Superior temporal gyrus (tissue), 1 donor: Measurements from ENCODE around the gene MAPT.
"Not testable (repeated sequence)": the region's sequence is repeated elsewhere in the genome, so short reads cannot be mapped to it uniquely, and the experiment has no call there.

Source experiments
- DNase-seq: peaks from one replicate; pipeline ENCODE4 v3.0.0-alpha.2; 2016; ENCODE audit errors: extremely low spot score

The MAPT gene

GRCh38 chr17:45953561-45953960, 59.2 kb downstream of the MAPT start:
- no peak for DNase-seq

GRCh38 chr17:45954914-45955313, 60.6 kb downstream of the MAPT start:
- DNase-seq: no peak

- DNase-seq: no peak
These were observed 61.0 kb downstream of the MAPT start for GRCh38 chr17:45955326-45955725.

GRCh38 chr17:45956090-45956489, 61.7 kb downstream of the MAPT start:
- DNase-seq: no peak

- not testable (repeated sequence) for DNase-seq
These were observed 62.4 kb downstream of the MAPT start for GRCh38 chr17:45956746-45957145.

- no peak for DNase-seq
These were observed 64.0 kb downstream of the MAPT start for GRCh38 chr17:45958307-45958706.

GRCh38 chr17:45958994-45959665, 64.8 kb downstream of the MAPT start:
- no peak for DNase-seq

- DNase-seq: no peak
These were observed 66.0 kb downstream of the MAPT start for GRCh38 chr17:45960311-45960710.

- DNase-seq: no peak
These were observed 66.9 kb downstream of the MAPT start for GRCh38 chr17:45961206-45961605.

- DNase-seq: no peak
These were observed 68.0 kb downstream of the MAPT start for GRCh38 chr17:45962221-45962972.

GRCh38 chr17:45963283-45963682, 68.9 kb downstream of the MAPT start:
- no peak for DNase-seq

- DNase-seq: no peak
These were observed 69.5 kb downstream of the MAPT start for GRCh38 chr17:45963889-45964288.

GRCh38 chr17:45964634-45965033, 70.3 kb downstream of the MAPT start:
- no peak for DNase-seq

GRCh38 chr17:45965812-45966211, 71.5 kb downstream of the MAPT start:
- DNase-seq: peak; percentile 45

GRCh38 chr17:45966606-45967280, 72.4 kb downstream of the MAPT start:
- no peak for DNase-seq

GRCh38 chr17:45967378-45967777, 73.0 kb downstream of the MAPT start:
- no peak for DNase-seq

GRCh38 chr17:45968732-45969131, 74.4 kb downstream of the MAPT start:
- DNase-seq: no peak

- no peak for DNase-seq
These were observed 75.4 kb downstream of the MAPT start for GRCh38 chr17:45969726-45970125.

GRCh38 chr17:45970659-45971058, 76.3 kb downstream of the MAPT start:
- no peak for DNase-seq

GRCh38 chr17:45971698-45972141, 77.4 kb downstream of the MAPT start:
- no peak for DNase-seq

GRCh38 chr17:45972531-45972930, 78.2 kb downstream of the MAPT start:
- DNase-seq: no peak

GRCh38 chr17:45973099-45973780, 78.9 kb downstream of the MAPT start:
- DNase-seq: no peak
